Measurements from ENCODE around the gene DOCK4.

DNA sequence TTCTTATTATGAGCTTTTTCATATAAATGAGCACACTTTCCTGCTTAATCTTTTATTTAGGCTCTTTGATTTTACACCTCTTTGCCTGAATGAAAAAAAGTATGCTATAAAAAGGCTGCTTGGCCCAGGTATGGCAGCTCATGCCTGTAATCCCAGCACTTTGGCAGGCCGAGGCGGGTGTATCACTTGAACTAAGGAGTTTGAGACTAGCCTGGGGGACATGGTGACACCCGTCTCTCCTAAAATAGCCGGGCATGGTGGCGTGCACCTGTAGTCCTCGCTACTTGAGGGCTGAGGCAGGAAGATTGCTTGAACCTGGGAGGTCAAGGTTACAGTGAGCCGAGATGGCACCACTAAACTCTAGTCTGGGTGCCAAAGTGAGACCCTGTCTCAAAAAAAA, 72.9 kb downstream of the DOCK4 start:
- TF ChIP-seq, protein P1, sequence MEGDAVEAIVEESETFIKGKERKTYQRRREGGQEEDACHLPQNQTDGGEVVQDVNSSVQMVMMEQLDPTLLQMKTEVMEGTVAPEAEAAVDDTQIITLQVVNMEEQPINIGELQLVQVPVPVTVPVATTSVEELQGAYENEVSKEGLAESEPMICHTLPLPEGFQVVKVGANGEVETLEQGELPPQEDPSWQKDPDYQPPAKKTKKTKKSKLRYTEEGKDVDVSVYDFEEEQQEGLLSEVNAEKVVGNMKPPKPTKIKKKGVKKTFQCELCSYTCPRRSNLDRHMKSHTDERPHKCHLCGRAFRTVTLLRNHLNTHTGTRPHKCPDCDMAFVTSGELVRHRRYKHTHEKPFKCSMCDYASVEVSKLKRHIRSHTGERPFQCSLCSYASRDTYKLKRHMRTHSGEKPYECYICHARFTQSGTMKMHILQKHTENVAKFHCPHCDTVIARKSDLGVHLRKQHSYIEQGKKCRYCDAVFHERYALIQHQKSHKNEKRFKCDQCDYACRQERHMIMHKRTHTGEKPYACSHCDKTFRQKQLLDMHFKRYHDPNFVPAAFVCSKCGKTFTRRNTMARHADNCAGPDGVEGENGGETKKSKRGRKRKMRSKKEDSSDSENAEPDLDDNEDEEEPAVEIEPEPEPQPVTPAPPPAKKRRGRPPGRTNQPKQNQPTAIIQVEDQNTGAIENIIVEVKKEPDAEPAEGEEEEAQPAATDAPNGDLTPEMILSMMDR (IDR thresholded peaks at IDR 0.05) = no peak
- TF ChIP-seq POLR2A (IDR thresholded peaks at IDR 0.05) (no peak), POLR2AphosphoS5 (IDR thresholded peaks at IDR 0.05) (no peak), EP300 (IDR thresholded peaks at IDR 0.05) (no peak)
